H1 (cell line): ENCODE results near the gene ATAD3A. TPM values are rescaled to one million over a fixed set of nuclear protein-coding genes. Genes with fewer than 3 reads are reported as not detected.
A peak's percentile ranks its signal among the peaks of the same experiment; 100 is the strongest.

Experiments
- CTCF ChIA-PET: fragments of 300-600 bp; sonication (Branson Sonifier 250); formaldehyde crosslinking; loops from one replicate; lab custom pipeline; 2021; ENCODE audit not compliant: partially characterized antibody; lab: Charles Lee
- POLR2A ChIA-PET: fragments of 300-600 bp; sonication (Branson Sonifier 250); formaldehyde crosslinking; loops from one replicate; lab custom pipeline; 2021; ENCODE audit warnings: inconsistent platforms; ENCODE audit not compliant: partially characterized antibody; lab: Charles Lee
- DNase-seq, 2 experiments: peaks; one replicate each; pipeline versions ENCODE4 v3.0.0 to v3.0.0-alpha.2; 2010 to 2022; ENCODE audit warnings: low spot score in 2 of 2, low read depth in 1 of 2, mixed read lengths in 1 of 2
- FAIRE-seq: peaks from 2 replicates; lab custom pipeline; 2011; peaks lifted over from hg19 to GRCh38; lab: Jason Lieb, UNC
- H2AFZ ChIP-seq: 2 replicates; pipeline ENCODE4 v1.8.1; 2012; ENCODE audit warnings: low read length, inconsistent platforms
- H2AK5ac ChIP-seq: 2 replicates; pipeline ENCODE4 v1.6.1; 2013; ENCODE audit warnings: low read depth, low read length
- H2BK120ac ChIP-seq: replicated peaks from 2 replicates; pipeline ENCODE3; 2013; ENCODE audit warnings: low read depth, low read length, inconsistent platforms
- H2BK12ac ChIP-seq: 2 replicates; pipeline ENCODE4 v1.6.1; 2013; ENCODE audit warnings: low read depth, low read length
- H2BK15ac ChIP-seq: 2 replicates; pipeline ENCODE4 v1.6.1; 2013; ENCODE audit warnings: low read length
- H2BK20ac ChIP-seq: 2 replicates; pipeline ENCODE4 v1.6.1; 2013; ENCODE audit warnings: low read length
- H2BK5ac ChIP-seq: 2 replicates; pipeline ENCODE4 v1.6.1; 2013; ENCODE audit warnings: low read depth, low read length
- H3K14ac ChIP-seq: 2 replicates; pipeline ENCODE4 v1.6.1; 2013; ENCODE audit warnings: inconsistent platforms; ENCODE audit not compliant: insufficient read length
- H3K18ac ChIP-seq: 2 replicates; pipeline ENCODE4 v1.6.1; 2013; ENCODE audit warnings: low read length; ENCODE audit errors: extremely low read depth
- H3K23ac ChIP-seq: 2 replicates; pipeline ENCODE4 v1.6.1; 2013; ENCODE audit warnings: inconsistent platforms; ENCODE audit not compliant: insufficient read length
- H3K23me2 ChIP-seq: 2 replicates; pipeline ENCODE4 v1.6.1; 2013; ENCODE audit warnings: low read depth, low read length
- H3K27ac ChIP-seq: 2 replicates; pipeline ENCODE4 v1.6.1; 2011; ENCODE audit warnings: low read depth, low read length, inconsistent platforms
- H3K27me3 ChIP-seq, 4 experiments: replicated peaks in 1 of 4; 1 replicate in 1 of 4; 2 replicates in 3 of 4; pipeline versions ENCODE4 v1.6.1 to v1.8.1; 2011 to 2013; ENCODE audit warnings: low read length in 3 of 4, mild to moderate bottlenecking in 3 of 4, inconsistent platforms in 2 of 4, mixed read lengths in 2 of 4, moderate library complexity in 1 of 4; ENCODE audit not compliant: control insufficient read depth in 3 of 4, insufficient read depth in 3 of 4; ENCODE audit errors: extremely low read depth in 1 of 4
- H3K36me3 ChIP-seq, 4 experiments: 2 replicates each; pipeline versions ENCODE4 v1.6.1 to v1.8.1; 2011 to 2013; ENCODE audit warnings: mild to moderate bottlenecking in 4 of 4, low read length in 3 of 4, moderate library complexity in 2 of 4, control low read depth in 1 of 4, inconsistent platforms in 1 of 4; ENCODE audit not compliant: insufficient read depth in 4 of 4, control insufficient read depth in 2 of 4
- H3K4ac ChIP-seq: replicated peaks from 2 replicates; pipeline ENCODE3; 2013; ENCODE audit warnings: low read length, low read depth, mixed read lengths, inconsistent platforms; ENCODE audit not compliant: insufficient read length
- H3K4me1 ChIP-seq, 4 experiments: replicated peaks in 1 of 4; 1 replicate in 1 of 4; 2 replicates in 3 of 4; pipeline versions ENCODE4 v1.6.1 to v1.8.1; 2011 to 2013; ENCODE audit warnings: low read length in 3 of 4, inconsistent platforms in 2 of 4, mixed read lengths in 1 of 4; ENCODE audit not compliant: insufficient read depth in 4 of 4, control insufficient read depth in 3 of 4
- H3K4me2 ChIP-seq, 2 experiments: 2 replicates each; pipeline versions ENCODE4 v1.6.1 to v1.8.1; 2011 to 2013; ENCODE audit warnings: low read depth in 2 of 2, low read length in 2 of 2, control low read depth in 1 of 2, inconsistent platforms in 1 of 2, mild to moderate bottlenecking in 1 of 2; ENCODE audit not compliant: insufficient read depth in 1 of 2
- H3K4me3 ChIP-seq, 4 experiments: fragments of 200-600, 300-600 bp in 1 of 4; sonication (generic), shearing (Covaris generic), sonication (Bioruptor Twin) in 1 of 4; 2 replicates each; pipeline versions ENCODE4 v1.5.1 to v1.8.1; 2011 to 2016; ENCODE audit warnings: low read length in 4 of 4, low read depth in 3 of 4, control low read depth in 2 of 4, inconsistent platforms in 2 of 4, mild to moderate bottlenecking in 2 of 4, mixed read lengths in 1 of 4, moderate library complexity in 1 of 4; ENCODE audit not compliant: insufficient read depth in 2 of 4; ENCODE audit errors: extremely low read depth in 1 of 4
- H3K56ac ChIP-seq: replicated peaks from 2 replicates; pipeline ENCODE3; 2013; ENCODE audit warnings: low read depth, mild to moderate bottlenecking, mixed read lengths, low read length, inconsistent platforms; ENCODE audit not compliant: insufficient read length
- H3K79me1 ChIP-seq: 2 replicates; pipeline ENCODE4 v1.6.1; 2013; ENCODE audit warnings: low read depth, low read length, control low read depth
- H3K79me2 ChIP-seq, 2 experiments: 2 replicates each; pipeline versions ENCODE4 v1.6.1 to v1.8.1; 2012 to 2013; ENCODE audit warnings: low read length in 2 of 2, mild to moderate bottlenecking in 2 of 2, inconsistent platforms in 1 of 2; ENCODE audit not compliant: insufficient read depth in 2 of 2, control insufficient read depth in 1 of 2
- H3K9ac ChIP-seq, 4 experiments: replicated peaks in 1 of 4; 1 replicate in 1 of 4; 2 replicates in 3 of 4; pipeline versions ENCODE4 v1.6.1 to v1.8.1; 2011 to 2013; ENCODE audit warnings: low read depth in 3 of 4, low read length in 3 of 4, control low read depth in 2 of 4, mild to moderate bottlenecking in 2 of 4, moderate library complexity in 2 of 4, inconsistent platforms in 1 of 4; ENCODE audit errors: extremely low read depth in 1 of 4
- H3K9me3 ChIP-seq, 2 experiments: 2 replicates each; pipeline versions ENCODE4 v1.6.1 to v1.8.1; 2012 to 2013; ENCODE audit warnings: mild to moderate bottlenecking in 2 of 2, moderate library complexity in 2 of 2, control low read depth in 1 of 2, inconsistent platforms in 1 of 2, low read depth in 1 of 2, low read length in 1 of 2, mixed read lengths in 1 of 2; ENCODE audit not compliant: insufficient read depth in 2 of 2
- H4K20me1 ChIP-seq, 2 experiments: replicated peaks in 1 of 2; 2 replicates each; pipeline versions ENCODE3 to v1.8.1; 2011 to 2013; ENCODE audit warnings: inconsistent platforms in 2 of 2, low read length in 2 of 2, mild to moderate bottlenecking in 1 of 2; ENCODE audit not compliant: insufficient read depth in 2 of 2, control insufficient read depth in 1 of 2
- H4K5ac ChIP-seq: 2 replicates; pipeline ENCODE4 v1.6.1; 2013; ENCODE audit warnings: low read length, low read depth, mixed read lengths, inconsistent platforms; ENCODE audit not compliant: insufficient read length
- H4K8ac ChIP-seq: 2 replicates; pipeline ENCODE4 v1.8.0; 2013; ENCODE audit warnings: mild to moderate bottlenecking, moderate library complexity, low read length, inconsistent platforms; ENCODE audit not compliant: insufficient read depth; ENCODE audit errors: extremely low read depth
- H4K91ac ChIP-seq: replicated peaks from 2 replicates; pipeline ENCODE3; 2013; ENCODE audit warnings: low read length, mixed read lengths, inconsistent platforms; ENCODE audit not compliant: insufficient read length
- POLR2AphosphoS5 ChIP-seq: IDR thresholded peaks from 2 replicates; pipeline ENCODE4 v1.6.1; 2011; ENCODE audit warnings: low read depth, low read length
- RAD21 ChIP-seq, 2 experiments: IDR thresholded peaks in 1 of 2; conservative IDR thresholded peaks in 1 of 2; 2 replicates each; pipeline ENCODE4 v1.6.1; 2011; ENCODE audit warnings: low read depth in 2 of 2, low read length in 2 of 2, improper control_type of control experiment in 1 of 2, inconsistent platforms in 1 of 2, mild to moderate bottlenecking in 1 of 2, moderate library complexity in 1 of 2
- WGBS, 2 experiments: shearing (Covaris generic) in 1 of 2; methylation state at CpG; one replicate each; pipeline versions ENCODE4 v1.1.6 to v1.1.7; 2013 to 2015; ENCODE audit warnings: low lambda C conversion rate in 2 of 2, mixed read lengths in 2 of 2, inconsistent platforms in 1 of 2, low coverage in 1 of 2, missing lambda C conversion rate in 1 of 2; ENCODE audit not compliant: insufficient replicate concordance in 2 of 2, insufficient coverage in 1 of 2, insufficient read length in 1 of 2; ENCODE audit errors: extremely low coverage in 1 of 2, missing lambda C conversion rate in 1 of 2; 5-methylcytosine and 5-hydroxymethylcytosine counted together
- polyA plus RNA-seq, 7 experiments: library from polyadenylated mRNA; depleted of rRNA in 3 of 7; stranded (reverse) in 5 of 7; unstranded in 2 of 7; fragments of >200 nt in 5 of 7; fragments of 200-250 nt in 2 of 7; gene quantifications; 1 replicate in 5 of 7; 2 replicates in 1 of 7; 4 replicates in 1 of 7; pipeline versions ENCODE4 v1.2.1 to v1.2.3, GENCODE V29; 2011 to 2013; ENCODE audit warnings: missing spikeins in 2 of 7, mixed read lengths in 2 of 7
- total RNA-seq: library from RNA; stranded (reverse); fragmentation: NEBNext Ultra II Directional; extraction: Animal tissue kit (Norgen Biotek cat#: 25700); gene quantifications from 2 replicates; pipeline ENCODE4 v1.2.1, GENCODE V29; 2021

ATAD3A gene
- total and polyA plus RNA-seq, 2 of the 8 experiments (the other 6 are each of a cell fraction or from before 2014, with no cell fraction given), result 28.3 to 64.7 TPM

GRCh38 chr1:1554926-1555915, 43.3 kb downstream of the ATAD3A start:
- H4K8ac ChIP-seq, result 0 out of 2 replicates have a peak overlapping the region, but pooled peaks have one; percentile 36
- H3K9ac ChIP-seq, result no peak overlapping the region
- CTCF ChIA-PET, result interaction anchor here (1.0 to 2.1 kb wide), 5 partner anchors 7 to 50 kb away, joined by 3 to 15 read pairs (median 4); no protein-coding TSS in a partner anchor
- no peak overlapping the region for H3K4me2 ChIP-seq
- no peak overlapping the region for H2AFZ ChIP-seq
- H3K79me2 ChIP-seq, result peaks cover 0 to 17% of the 10 kb centered on the region in 2 experiments; a peak in 1 of 4 replicates
- no peak overlapping the region for H2AK5ac ChIP-seq
- no peaks in the 10 kb centered on the region for H3K9me3 ChIP-seq
- no peak for TF ChIP-seq RAD21 (IDR thresholded peaks at IDR 0.05 in 1 of 2, conservative IDR thresholded peaks at IDR 0.05 in 1 of 2; ENCODE audit: low read depth in 2 of 2, low read length in 2 of 2)
- TF ChIP-seq POLR2AphosphoS5, result 0 out of 2 replicates have a peak, but pooled peaks have one; percentile 25
- DNase-seq (no peak), FAIRE-seq (no peak)
- peaks cover 0 to 1% (median 0%) of the 10 kb centered on the region in 4 experiments; a peak in 2 of 8 replicates for H3K36me3 ChIP-seq
- no peaks in the 10 kb centered on the region for H3K27me3 ChIP-seq
- no peak overlapping the region for H3K4me3 ChIP-seq
- H3K14ac ChIP-seq, result no peak overlapping the region
- H4K20me1 ChIP-seq, result peaks cover 13 to 30% of the 10 kb centered on the region in 2 experiments
- H2BK5ac ChIP-seq, result no peak overlapping the region
- H3K18ac ChIP-seq, result no peak overlapping the region
- peaks cover 12% of the 10 kb centered on the region for H3K79me1 ChIP-seq
- H3K23ac ChIP-seq, result no peak overlapping the region
- no peak overlapping the region for H2BK120ac ChIP-seq
- H4K91ac ChIP-seq, result no peak overlapping the region
- no peaks in the 10 kb centered on the region; a peak in 2 of 7 replicates for H3K4me1 ChIP-seq
- no peaks in the 10 kb centered on the region for H3K23me2 ChIP-seq
- no peak overlapping the region for H3K4ac ChIP-seq
- no peak overlapping the region for H2BK20ac ChIP-seq
- POLR2A ChIA-PET, result interaction anchor here (1.0 to 23.0 kb wide), 5 partner anchors 3 to 140 kb away, joined by 3 to 367 read pairs (median 5); no protein-coding TSS in a partner anchor
- H2BK15ac ChIP-seq, result no peak overlapping the region
- H3K56ac ChIP-seq, result no peak overlapping the region
- H2BK12ac ChIP-seq, result no peak overlapping the region
- no peak overlapping the region for H3K27ac ChIP-seq
- WGBS, 2 experiments, result 97% methylated on average over 27 of the region's 31 CpGs; no CpG with 5 or more reads in 1 of the 2 experiments
- H4K5ac ChIP-seq, result no peak overlapping the region
